Measurements from ENCODE around the gene UNC79. TPM values are rescaled to one million over a fixed set of nuclear protein-coding genes. Genes with fewer than 3 reads are reported as not detected.

UNC79 gene
- total RNA-seq, 1 experiment from 2014 or later, result not detected

GRCh38 chr14:93727039-93727740 is 296.5 kb downstream of the UNC79 start:
- DNase-seq (ENCODE audit: low spot score), result no peak

GRCh38 chr14:93727917-93728650 is 297.3 kb downstream of the UNC79 start:
- DNase-seq (ENCODE audit: low spot score), result no peak

DNA sequence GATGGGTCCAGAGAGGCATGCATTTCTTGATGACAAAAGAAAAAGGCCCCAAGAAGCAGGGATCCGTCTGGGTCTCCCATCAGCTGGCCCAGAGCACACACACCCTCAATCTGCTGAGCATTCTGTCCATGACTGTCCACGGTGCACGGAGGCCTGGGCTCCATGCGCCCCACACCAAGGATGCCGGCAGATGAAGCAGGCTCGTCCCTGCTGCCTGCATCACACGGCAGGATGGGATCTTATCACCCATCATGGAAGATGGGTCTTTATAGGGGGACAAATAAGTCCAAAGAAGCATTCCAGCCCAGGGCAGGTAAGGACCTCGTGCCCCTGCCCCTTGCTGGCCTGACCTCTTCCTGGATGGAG is 297.9 kb downstream of the UNC79 start:
- no peak for DNase-seq (ENCODE audit: low spot score)

- no peak for DNase-seq (ENCODE audit: low spot score)
These were observed 299.3 kb downstream of the UNC79 start for GRCh38 chr14:93729993-93730392.

GRCh38 chr14:93731753-93732152 is 301.0 kb downstream of the UNC79 start:
- DNase-seq (ENCODE audit: low spot score), result no peak

DNA sequence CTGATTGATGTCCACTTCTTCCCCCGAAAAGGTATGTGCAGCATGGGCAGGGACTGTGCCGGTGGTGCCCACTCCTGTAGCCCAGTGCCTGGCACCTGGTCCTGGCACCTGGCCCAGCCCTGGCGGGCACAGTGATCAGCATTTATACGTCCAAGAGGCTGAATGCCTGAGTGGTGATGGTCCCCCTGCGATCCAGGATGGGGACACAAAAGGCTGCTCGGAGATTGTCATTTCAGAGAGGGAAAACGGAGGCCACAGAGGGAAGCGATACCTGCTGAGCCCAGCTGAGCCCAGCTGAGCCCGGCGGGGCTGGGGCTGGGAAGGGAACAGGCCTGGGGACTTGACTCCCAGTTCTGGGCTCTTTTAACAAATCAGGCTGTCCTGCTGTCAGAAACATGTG is 301.8 kb downstream of the UNC79 start:
- DNase-seq (ENCODE audit: low spot score), result no peak

DNA sequence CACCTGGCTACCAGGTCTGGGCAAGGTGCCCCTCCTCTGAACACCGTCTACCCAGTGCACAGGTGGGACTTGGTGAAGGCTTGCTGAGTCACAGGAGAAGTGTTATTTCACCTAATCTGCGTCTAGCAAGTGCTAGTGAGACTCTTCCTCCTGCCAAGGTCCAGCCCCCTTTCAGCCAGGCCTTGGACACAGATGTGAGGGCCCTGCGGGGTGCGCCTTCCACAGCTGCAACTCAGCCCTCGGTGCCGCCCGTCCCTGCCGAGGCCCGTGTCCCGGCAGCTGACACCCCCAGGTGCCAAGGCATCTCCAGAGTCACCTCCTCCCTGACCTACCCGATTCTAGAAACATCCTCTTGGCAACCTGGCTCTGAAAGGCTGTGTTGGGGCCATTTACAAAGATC is 302.5 kb downstream of the UNC79 start:
- DNase-seq (ENCODE audit: low spot score), result no peak

- DNase-seq (ENCODE audit: low spot score), result no peak
These were observed 302.9 kb downstream of the UNC79 start for GRCh38 chr14:93733631-93734030.

- DNase-seq (ENCODE audit: low spot score), result no peak
These were observed 303.5 kb downstream of the UNC79 start for GRCh38 chr14:93734086-93734822.

GRCh38 chr14:93735206-93735605 is 304.5 kb downstream of the UNC79 start:
- DNase-seq (ENCODE audit: low spot score), result no peak

DNA sequence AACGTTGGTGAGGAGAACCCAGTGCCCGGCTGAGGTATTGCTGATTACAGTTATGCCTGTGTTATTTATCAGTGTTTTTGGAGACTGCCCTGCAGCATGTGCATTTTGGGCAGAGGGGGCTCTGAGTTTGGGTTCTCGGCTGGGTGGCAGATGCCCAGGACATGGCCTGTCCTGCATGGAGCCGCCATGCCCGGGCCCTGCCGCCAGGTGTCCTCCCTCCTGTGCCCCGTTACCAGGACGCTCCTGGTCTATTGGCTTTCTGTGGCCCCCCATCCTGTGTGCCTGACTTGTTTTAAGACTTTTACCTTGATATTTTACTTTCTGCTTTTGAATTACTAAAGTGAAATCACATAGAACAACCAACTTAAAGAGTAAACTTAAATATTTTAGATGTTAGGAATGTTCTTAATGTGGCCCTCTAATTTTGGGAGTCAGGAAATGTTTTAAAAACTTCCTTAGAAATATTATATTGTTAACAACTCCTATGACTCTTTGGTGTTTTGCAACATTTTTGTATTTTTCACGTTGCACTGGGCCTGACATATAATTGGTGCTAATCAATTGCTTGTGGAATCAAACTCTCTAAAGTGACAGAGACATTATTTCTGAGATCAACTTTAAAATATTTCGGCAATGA is 305.8 kb downstream of the UNC79 start:
- DNase-seq (ENCODE audit: low spot score), result no peak

GRCh38 chr14:93737634-93738033 is 306.9 kb downstream of the UNC79 start:
- DNase-seq (ENCODE audit: low spot score), result no peak

GRCh38 chr14:93741556-93742230 is 311.0 kb downstream of the UNC79 start:
- DNase-seq (ENCODE audit: low spot score), result no peak

- DNase-seq (ENCODE audit: low spot score), result no peak
These were observed 312.0 kb downstream of the UNC79 start for GRCh38 chr14:93742761-93743160.

GRCh38 chr14:93743270-93744060 is 312.7 kb downstream of the UNC79 start:
- no peak for DNase-seq (ENCODE audit: low spot score)

DNA sequence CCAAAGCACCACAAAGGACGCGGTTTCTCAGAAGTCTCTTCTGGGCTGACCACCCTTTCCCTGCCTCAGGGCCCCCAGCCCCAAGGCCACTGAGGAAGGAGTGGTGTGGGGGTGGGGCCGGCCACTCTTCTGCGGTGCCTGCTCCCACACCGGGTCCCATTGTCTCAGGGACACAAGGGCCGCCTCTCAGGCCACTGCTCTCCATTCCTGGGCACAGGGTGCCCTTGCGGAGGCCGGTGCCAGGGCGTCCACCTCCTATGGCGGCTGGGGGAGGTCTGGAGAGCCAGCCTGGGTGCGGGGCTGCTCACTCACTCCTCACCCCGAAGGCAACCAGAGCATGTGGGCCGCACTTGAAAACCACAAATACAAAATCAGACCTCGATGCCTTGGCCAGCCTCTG is 313.4 kb downstream of the UNC79 start:
- no peak for DNase-seq (ENCODE audit: low spot score)

- DNase-seq (ENCODE audit: low spot score), result no peak
These were observed 314.1 kb downstream of the UNC79 start for GRCh38 chr14:93744876-93745275.

- no peak for DNase-seq (ENCODE audit: low spot score)
These were observed 315.0 kb downstream of the UNC79 start for GRCh38 chr14:93745603-93746273.

DNA sequence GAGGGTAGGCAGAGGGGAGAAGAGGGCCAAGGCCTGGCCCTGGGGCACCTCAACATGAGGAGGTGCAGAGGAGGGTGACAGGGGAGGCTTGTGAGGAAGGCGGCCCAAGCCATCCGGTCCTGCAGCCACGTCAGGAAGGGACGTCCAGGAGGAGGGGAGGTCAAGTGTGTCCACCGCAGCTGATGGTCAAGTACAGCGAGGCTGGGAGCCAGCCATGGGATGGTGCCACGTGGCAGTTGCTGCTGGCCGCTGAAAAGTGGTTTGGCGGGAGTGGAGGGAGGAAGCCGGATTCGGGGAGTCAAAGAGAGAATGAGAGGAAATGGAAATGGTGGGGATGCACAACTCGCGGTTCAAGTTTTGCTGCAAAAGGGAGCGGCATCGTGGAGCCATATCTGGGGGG is 316.4 kb downstream of the UNC79 start:
- no peak for DNase-seq (ENCODE audit: low spot score)

GRCh38 chr14:93747560-93747959 is 316.8 kb downstream of the UNC79 start:
- no peak for DNase-seq (ENCODE audit: low spot score)

All from HT-29 (cell line).